ENCODE data around the gene CYB5D1. TPM values are rescaled to one million over a fixed set of nuclear protein-coding genes. Genes with fewer than 3 reads are reported as not detected.
A peak's percentile ranks its signal among the peaks of the same experiment; 100 is the strongest.

CYB5D1 gene
- total RNA-seq, 1 donor from 2014 or later = 4.4 TPM

- no peak for DNase-seq (ENCODE audit: extremely low spot score in 2 of 2)
- intact Hi-C loops (cut with DNase I) = loop anchor here (5.0 kb wide), 1 partner anchor 212 kb away; the partner anchor contains the start of gene SAT2
- no peaks in the 10 kb centered on the region for H3K27me3 ChIP-seq
- H3K4me3 ChIP-seq = no peak overlapping the region
- H3K27ac ChIP-seq = peak overlapping the region; percentile 99
- no peak for TF ChIP-seq CTCF (IDR thresholded peaks at IDR 0.05)
- TF ChIP-seq POLR2A (IDR thresholded peaks at IDR 0.05) = no peak
- no peak for TF ChIP-seq POLR2AphosphoS5 (IDR thresholded peaks at IDR 0.05; ENCODE audit: insufficient read depth in 1 of 2, low read depth in 1 of 2)
- H3K4me1 ChIP-seq = peaks cover 74% of the 10 kb centered on the region
- H3K9me3 ChIP-seq = no peaks in the 10 kb centered on the region
- H3K36me3 ChIP-seq = no peaks in the 10 kb centered on the region
Observed at GRCh38 chr17:7839190-7839875, 18.5 kb upstream of the CYB5D1 start.

- TF ChIP-seq POLR2A (IDR thresholded peaks at IDR 0.05) (no peak), POLR2AphosphoS5 (IDR thresholded peaks at IDR 0.05; ENCODE audit: insufficient read depth in 1 of 2, low read depth in 1 of 2) (no peak), CTCF (IDR thresholded peaks at IDR 0.05) (no peak)
- no peaks in the 10 kb centered on the region for H3K36me3 ChIP-seq
- no peaks in the 10 kb centered on the region for H3K27me3 ChIP-seq
- intact Hi-C loops (cut with DNase I) = loop anchor here (5.0 kb wide), 2 partner anchors 213 to 263 kb away; partner anchors contain the start of genes CD68 and SAT2
- no peak for DNase-seq (ENCODE audit: extremely low spot score in 2 of 2)
- no peak overlapping the region for H3K4me3 ChIP-seq
- no peaks in the 10 kb centered on the region for H3K9me3 ChIP-seq
- peak overlapping the region; percentile 99 for H3K27ac ChIP-seq
- peaks cover 76% of the 10 kb centered on the region for H3K4me1 ChIP-seq
Observed at GRCh38 chr17:7839876-7840261, 17.9 kb upstream of the CYB5D1 start.

DNA sequence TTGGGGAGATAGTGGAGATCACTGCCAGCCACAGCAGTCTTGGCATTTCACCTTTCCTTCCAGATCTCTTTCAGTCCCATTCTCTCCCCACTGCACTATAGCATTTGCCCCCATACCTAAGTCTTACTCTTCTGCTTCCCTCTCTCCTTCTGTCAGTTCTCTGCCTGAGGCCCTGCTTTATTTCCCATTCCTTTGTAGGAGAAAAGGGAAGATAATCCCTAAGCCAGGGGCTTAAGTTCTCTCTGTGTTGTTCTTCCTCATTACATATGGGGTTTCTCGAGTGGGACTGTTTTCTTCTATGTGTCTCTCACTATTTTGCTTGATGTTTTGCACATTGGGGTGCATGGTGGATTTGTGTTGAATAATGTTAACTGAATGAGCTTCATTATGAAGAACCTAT lies 17.4 kb upstream of the CYB5D1 start:
- no peaks in the 10 kb centered on the region for H3K27me3 ChIP-seq
- H3K4me3 ChIP-seq = no peak overlapping the region
- TF ChIP-seq POLR2AphosphoS5 (IDR thresholded peaks at IDR 0.05; ENCODE audit: insufficient read depth in 1 of 2, low read depth in 1 of 2) (no peak), CTCF (IDR thresholded peaks at IDR 0.05) (no peak), POLR2A (IDR thresholded peaks at IDR 0.05) (no peak)
- intact Hi-C loops (cut with DNase I) = loop anchor here (5.0 kb wide), 1 partner anchor 263 kb away; the partner anchor contains the start of gene CD68
- no peaks in the 10 kb centered on the region for H3K9me3 ChIP-seq
- no peaks in the 10 kb centered on the region for H3K36me3 ChIP-seq
- H3K27ac ChIP-seq = peak overlapping the region; percentile 99
- no peak for DNase-seq (ENCODE audit: extremely low spot score in 2 of 2)
- H3K4me1 ChIP-seq = peaks cover 81% of the 10 kb centered on the region

GRCh38 chr17:7840875-7841274 lies 16.9 kb upstream of the CYB5D1 start:
- H3K36me3 ChIP-seq = peaks cover 0 to 2% of the 10 kb centered on the region in 2 donors
- no peak for DNase-seq (ENCODE audit: extremely low spot score in 2 of 2)
- peaks cover 86% of the 10 kb centered on the region for H3K4me1 ChIP-seq
- no peaks in the 10 kb centered on the region for H3K9me3 ChIP-seq
- intact Hi-C loops (cut with DNase I) = loop anchor here (5.0 kb wide), 1 partner anchor 264 kb away; the partner anchor contains the start of gene CD68
- no peaks in the 10 kb centered on the region for H3K27me3 ChIP-seq
- H3K4me3 ChIP-seq = peak overlapping the region; percentile 58 to 69
- peak overlapping the region; percentile 99 for H3K27ac ChIP-seq
- TF ChIP-seq POLR2A (IDR thresholded peaks at IDR 0.05) (no peak), CTCF (IDR thresholded peaks at IDR 0.05) (no peak), POLR2AphosphoS5 (IDR thresholded peaks at IDR 0.05; ENCODE audit: insufficient read depth in 1 of 2, low read depth in 1 of 2) (no peak)

GRCh38 chr17:7841396-7841914 lies 16.3 kb upstream of the CYB5D1 start:
- peaks cover 85% of the 10 kb centered on the region for H3K4me1 ChIP-seq
- intact Hi-C loops (cut with DNase I) = loop anchor here (5.0 kb wide), 1 partner anchor 264 kb away; the partner anchor contains the start of gene CD68
- no peak for TF ChIP-seq POLR2A (IDR thresholded peaks at IDR 0.05)
- TF ChIP-seq CTCF (IDR thresholded peaks at IDR 0.05) = no peak
- no peak for TF ChIP-seq POLR2AphosphoS5 (IDR thresholded peaks at IDR 0.05; ENCODE audit: insufficient read depth in 1 of 2, low read depth in 1 of 2)

More at GRCh38 chr17:7841396-7841914, 16.3 kb upstream of the CYB5D1 start:
- no peaks in the 10 kb centered on the region for H3K27me3 ChIP-seq
- peak overlapping the region; percentile 58 to 69 for H3K4me3 ChIP-seq
- no peak for DNase-seq (ENCODE audit: extremely low spot score in 2 of 2)
- no peaks in the 10 kb centered on the region for H3K9me3 ChIP-seq
- H3K36me3 ChIP-seq = peaks cover 0 to 8% of the 10 kb centered on the region in 2 donors
- H3K27ac ChIP-seq = peak overlapping the region; percentile 99

All from vagina (tissue), 2 donors.